GM18858 (cell line): ENCODE data around the gene SLC39A8.
"Not testable (repeated sequence)": the region's sequence is repeated elsewhere in the genome, so short reads cannot be mapped to it uniquely, and the experiment has no call there.

Experiments used
- ATAC-seq: cut with Tn5 transposase; IDR thresholded peaks from one replicate; pipeline ENCODE4 v1.9.1; 2021; ENCODE audit not compliant: unreplicated experiment

Gene SLC39A8

GRCh38 chr4:102305666-102306065 is 39.6 kb downstream of the SLC39A8 start:
- ATAC-seq = no peak

GRCh38 chr4:102302762-102303161 is 42.5 kb downstream of the SLC39A8 start:
- ATAC-seq = no peak

GRCh38 chr4:102301167-102301566 is 44.1 kb downstream of the SLC39A8 start:
- ATAC-seq = no peak

- ATAC-seq = peak; percentile 77
Measured at GRCh38 chr4:102299354-102300107, 45.8 kb downstream of the SLC39A8 start.

GRCh38 chr4:102298716-102299115 is 46.6 kb downstream of the SLC39A8 start:
- no peak for ATAC-seq

- ATAC-seq = no peak
Measured at GRCh38 chr4:102295153-102295862, 50.0 kb downstream of the SLC39A8 start.

GRCh38 chr4:102288497-102288896 is 56.8 kb downstream of the SLC39A8 start:
- ATAC-seq = no peak

GRCh38 chr4:102285831-102286230 is 59.5 kb downstream of the SLC39A8 start:
- ATAC-seq = no peak

GRCh38 chr4:102281171-102281839 is 64.0 kb downstream of the SLC39A8 start:
- no peak for ATAC-seq

- not testable (repeated sequence) for ATAC-seq
Measured at GRCh38 chr4:102273317-102273716, 72.0 kb downstream of the SLC39A8 start.

- no peak for ATAC-seq
Measured at GRCh38 chr4:102272318-102272717, 73.0 kb downstream of the SLC39A8 start.

- ATAC-seq = no peak
Measured at GRCh38 chr4:102268355-102268754, 76.9 kb downstream of the SLC39A8 start.

- ATAC-seq = peak; percentile 96
Measured at GRCh38 chr4:102263024-102263787, 82.1 kb downstream of the SLC39A8 start.

- ATAC-seq = no peak
Measured at GRCh38 chr4:102259702-102260101, 85.6 kb downstream of the SLC39A8 start.

- no peak for ATAC-seq
Measured at GRCh38 chr4:102259081-102259480, 86.2 kb downstream of the SLC39A8 start.

GRCh38 chr4:102256321-102256720 is 89.0 kb downstream of the SLC39A8 start:
- ATAC-seq = no peak

GRCh38 chr4:102253860-102254259 is 91.4 kb downstream of the SLC39A8 start:
- no peak for ATAC-seq

- no peak for ATAC-seq
Measured at GRCh38 chr4:102252171-102252570, 93.1 kb downstream of the SLC39A8 start.

GRCh38 chr4:102250341-102250740 is 94.9 kb downstream of the SLC39A8 start:
- ATAC-seq = no peak

- no peak for ATAC-seq
Measured at GRCh38 chr4:102247041-102247440, 98.2 kb downstream of the SLC39A8 start.

GRCh38 chr4:102246416-102246815 is 98.9 kb downstream of the SLC39A8 start:
- no peak for ATAC-seq
